NCI-H82 (cell line): Measurements from ENCODE around the gene EIF3J.
"Not testable (repeated sequence)": the region's sequence is repeated elsewhere in the genome, so short reads cannot be mapped to it uniquely, and the experiment has no call there.

Experiments used
- DNase-seq: peaks from one replicate; lab custom pipeline; 2025; lab: John Stamatoyannopoulos, UW

Gene EIF3J

GRCh38 chr15:44536962-44537734, at the start of gene EIF3J:
TSS of gene EIF3J (plus strand) at chr15:44537147. CDS start at chr15:44537195, 48 bp downstream.
- DNase-seq, result peak; percentile 96

GRCh38 chr15:44489464-44489863, 47.5 kb upstream of the EIF3J start:
- no peak for DNase-seq

GRCh38 chr15:44490622-44491021, 46.3 kb upstream of the EIF3J start:
- no peak for DNase-seq

- DNase-seq, result no peak
These were observed 44.9 kb upstream of the EIF3J start for GRCh38 chr15:44492040-44492439.

- DNase-seq, result no peak
These were observed 44.3 kb upstream of the EIF3J start for GRCh38 chr15:44492672-44493071.

- DNase-seq, result no peak
These were observed 41.4 kb upstream of the EIF3J start for GRCh38 chr15:44495562-44495961.

GRCh38 chr15:44500555-44500954, 36.4 kb upstream of the EIF3J start:
- DNase-seq, result no peak

- DNase-seq, result peak; percentile 8
These were observed 35.1 kb upstream of the EIF3J start for GRCh38 chr15:44501768-44502366.

- no peak for DNase-seq
These were observed 20.5 kb upstream of the EIF3J start for GRCh38 chr15:44516436-44516835.

GRCh38 chr15:44519537-44519936, 17.4 kb upstream of the EIF3J start:
- DNase-seq, result no peak

GRCh38 chr15:44525018-44525417, 11.9 kb upstream of the EIF3J start:
- no peak for DNase-seq

- DNase-seq, result no peak
These were observed 9.7 kb upstream of the EIF3J start for GRCh38 chr15:44527241-44527640.

- peak; percentile 11 for DNase-seq
These were observed 6.9 kb upstream of the EIF3J start for GRCh38 chr15:44529864-44530604.

GRCh38 chr15:44530653-44531052, 6.3 kb upstream of the EIF3J start:
- peak; percentile 32 for DNase-seq

- not testable (repeated sequence) for DNase-seq
These were observed 4.7 kb upstream of the EIF3J start for GRCh38 chr15:44532275-44532674.

- DNase-seq, result peak; percentile 10
These were observed 4.3 kb upstream of the EIF3J start for GRCh38 chr15:44532689-44533088.

- DNase-seq, result no peak
These were observed 1.9 kb upstream of the EIF3J start for GRCh38 chr15:44535092-44535491.

GRCh38 chr15:44535523-44536301, 1.2 kb upstream of the EIF3J start:
- DNase-seq, result peak; percentile 63

GRCh38 chr15:44536302-44536961, 515 bp upstream of the EIF3J start:
- DNase-seq, result no peak

- DNase-seq, result peak; percentile 39
These were observed 841 bp downstream of the EIF3J start for GRCh38 chr15:44537735-44538240.

- no peak for DNase-seq
These were observed 4.5 kb downstream of the EIF3J start for GRCh38 chr15:44541282-44541958.
